ENCODE results near the gene MBNL1. TPM values are rescaled to one million over a fixed set of nuclear protein-coding genes. Genes with fewer than 3 reads are reported as not detected.

MBNL1 gene
- total RNA-seq, 1 experiment from 2014 or later, result 200 TPM

DNA sequence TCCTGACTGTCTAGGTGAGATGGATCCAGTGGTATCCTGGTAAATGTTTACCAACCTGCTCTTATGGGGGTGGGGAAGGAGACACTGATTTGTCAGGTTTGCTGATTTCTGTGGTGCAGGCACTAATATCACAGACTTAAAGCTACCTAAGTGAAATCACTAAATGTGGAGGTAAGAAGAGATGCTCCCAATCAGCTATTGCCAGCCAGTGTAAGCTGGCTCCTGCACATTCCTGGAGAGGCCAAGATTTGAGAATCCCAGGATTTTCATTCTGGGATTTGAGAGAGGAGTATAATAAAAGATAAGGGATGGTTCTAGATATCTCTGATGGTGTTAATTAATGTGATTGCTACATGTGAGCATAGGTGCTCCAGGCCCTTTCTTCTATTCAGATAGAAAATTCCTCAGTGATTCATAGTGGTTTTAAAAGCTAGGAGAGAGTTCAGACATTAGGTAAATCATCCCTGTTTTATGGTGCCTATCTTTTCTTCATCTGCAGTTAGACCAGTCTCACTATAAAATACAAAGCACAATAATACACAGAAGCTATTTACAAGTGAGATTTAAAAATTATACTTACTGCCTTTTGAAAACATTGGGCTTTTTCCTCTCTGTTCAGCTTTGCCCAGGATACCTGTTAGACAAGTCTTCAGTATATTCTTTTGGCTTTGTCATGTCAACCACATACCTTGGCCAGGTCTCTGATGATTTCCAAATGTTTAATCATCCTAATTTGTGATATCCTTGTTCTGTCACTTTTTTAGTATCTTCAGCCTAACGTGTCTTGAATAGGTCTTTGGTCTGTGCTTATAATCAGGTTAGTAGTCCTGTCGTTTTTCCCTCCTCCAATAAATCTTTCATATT lies 90.9 kb downstream of the MBNL1 start:
- ChIA-PET POLR2A (no interaction called here), RAD21 (ENCODE audit: low non-redundant PET in 1 of 2, low total read pairs in 2 of 2, uncharacterized antibody in 2 of 2, unreplicated experiment in 2 of 2) (no interaction called here), CTCF (no interaction called here)
- peaks cover 9% of the 10 kb centered on the region; the same call in 1 of the 2 replicates for H4K20me1 ChIP-seq (ENCODE audit: insufficient read depth)
- intact Hi-C loops (cut with micrococcal nuclease), result no loop called here
- H3K36me3 ChIP-seq (ENCODE audit: control insufficient read depth in 1 of 2, insufficient read depth in 2 of 2, low read length in 2 of 2), result no peaks in the 10 kb centered on the region
- DNase-seq (ENCODE audit: low read depth, low spot score) (no peak), ATAC-seq (peak; percentile 64)
- no peaks in the 10 kb centered on the region for H3K9me3 ChIP-seq (ENCODE audit: control insufficient read depth in 1 of 2, insufficient read depth in 1 of 2, low read depth in 1 of 2, low read length in 2 of 2)
- H3K4me2 ChIP-seq (ENCODE audit: low read length), result 0 out of 2 replicates have a peak overlapping the region, but pooled peaks have one; percentile 15
- H3K27ac ChIP-seq (ENCODE audit: low read depth, low read length), result peak overlapping the region; percentile 3; the same call in 1 of the 2 replicates
- peaks cover 15 to 31% of the 10 kb centered on the region in 2 experiments for H3K4me1 ChIP-seq (ENCODE audit: control insufficient read depth in 1 of 2, insufficient read depth in 2 of 2, low read length in 2 of 2)
- H2AFZ ChIP-seq (ENCODE audit: low read depth, low read length, poor library complexity, severe bottlenecking), result no peak overlapping the region
- no TSS peak for BruUV-seq (replicated peaks)
- peaks cover 98% of the 10 kb centered on the region for H3K79me2 ChIP-seq (ENCODE audit: insufficient read depth, low read length)
- no peak overlapping the region for H3K4me3 ChIP-seq (replicated peaks in 1 of 2; ENCODE audit: low read depth in 1 of 2, low read length in 2 of 2)
- no peaks in the 10 kb centered on the region for H3K27me3 ChIP-seq (ENCODE audit: insufficient read depth, low read length)
- TF ChIP-seq FOSL1 (IDR thresholded peaks at IDR 0.05; ENCODE audit: low read depth), result no peak
- no peak for TF ChIP-seq ZFX (IDR thresholded peaks at IDR 0.05)
- TF ChIP-seq SRF (IDR thresholded peaks at IDR 0.05; ENCODE audit: low read depth), result no peak
- no peak for TF ChIP-seq RAD21 (IDR thresholded peaks at IDR 0.05; ENCODE audit: low read depth)
- TF ChIP-seq, protein P1, sequence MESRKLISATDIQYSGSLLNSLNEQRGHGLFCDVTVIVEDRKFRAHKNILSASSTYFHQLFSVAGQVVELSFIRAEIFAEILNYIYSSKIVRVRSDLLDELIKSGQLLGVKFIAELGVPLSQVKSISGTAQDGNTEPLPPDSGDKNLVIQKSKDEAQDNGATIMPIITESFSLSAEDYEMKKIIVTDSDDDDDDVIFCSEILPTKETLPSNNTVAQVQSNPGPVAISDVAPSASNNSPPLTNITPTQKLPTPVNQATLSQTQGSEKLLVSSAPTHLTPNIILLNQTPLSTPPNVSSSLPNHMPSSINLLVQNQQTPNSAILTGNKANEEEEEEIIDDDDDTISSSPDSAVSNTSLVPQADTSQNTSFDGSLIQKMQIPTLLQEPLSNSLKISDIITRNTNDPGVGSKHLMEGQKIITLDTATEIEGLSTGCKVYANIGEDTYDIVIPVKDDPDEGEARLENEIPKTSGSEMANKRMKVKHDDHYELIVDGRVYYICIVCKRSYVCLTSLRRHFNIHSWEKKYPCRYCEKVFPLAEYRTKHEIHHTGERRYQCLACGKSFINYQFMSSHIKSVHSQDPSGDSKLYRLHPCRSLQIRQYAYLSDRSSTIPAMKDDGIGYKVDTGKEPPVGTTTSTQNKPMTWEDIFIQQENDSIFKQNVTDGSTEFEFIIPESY (IDR thresholded peaks at IDR 0.05; ENCODE audit: extremely low read depth, insufficient replicate concordance, low read length), result no peak
- no peak overlapping the region for H3K9ac ChIP-seq (ENCODE audit: low read length)
- H3K9me2 ChIP-seq (ENCODE audit: insufficient read depth), result no peaks in the 10 kb centered on the region

DNA sequence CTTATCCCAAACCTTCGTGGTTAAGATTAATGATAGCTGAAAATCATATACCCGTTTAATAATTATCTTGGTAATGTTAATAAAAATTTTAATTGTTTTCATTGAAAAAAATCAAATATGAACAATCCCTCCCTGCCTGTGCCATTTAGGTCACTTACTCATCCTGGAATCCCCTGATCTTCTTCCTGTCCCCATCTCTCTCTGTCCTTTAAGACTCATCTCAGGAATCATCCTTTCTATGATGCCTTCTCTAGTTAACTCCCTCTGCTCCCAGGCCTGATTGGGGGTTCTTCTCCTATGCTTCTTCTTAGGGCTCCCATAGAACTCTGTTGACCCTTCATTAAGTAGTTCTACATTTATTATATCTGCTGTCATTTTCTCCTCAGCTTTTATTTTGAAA lies 91.6 kb downstream of the MBNL1 start:
- intact Hi-C loops (cut with micrococcal nuclease), result no loop called here
- ATAC-seq, result no peak
- Histone ChIP-seq H2AFZ (ENCODE audit: low read depth, low read length, poor library complexity, severe bottlenecking) (no peak overlapping the region), H4K20me1 (ENCODE audit: insufficient read depth) (peaks cover 9% of the 10 kb centered on the region; the same call in 1 of the 2 replicates), H3K4me1 (ENCODE audit: control insufficient read depth in 1 of 2, insufficient read depth in 2 of 2, low read length in 2 of 2) (peaks cover 21 to 34% of the 10 kb centered on the region in 2 experiments), H3K4me3 (replicated peaks in 1 of 2; ENCODE audit: low read depth in 1 of 2, low read length in 2 of 2) (no peak overlapping the region), H3K9ac (ENCODE audit: low read length) (no peak overlapping the region), H3K27ac (ENCODE audit: low read depth, low read length) (no peak overlapping the region), H3K27me3 (ENCODE audit: insufficient read depth, low read length) (no peaks in the 10 kb centered on the region), H3K79me2 (ENCODE audit: insufficient read depth, low read length) (peaks cover 98% of the 10 kb centered on the region), H3K36me3 (ENCODE audit: control insufficient read depth in 1 of 2, insufficient read depth in 2 of 2, low read length in 2 of 2) (no peaks in the 10 kb centered on the region), H3K4me2 (ENCODE audit: low read length) (no peak overlapping the region), H3K9me3 (ENCODE audit: control insufficient read depth in 1 of 2, insufficient read depth in 1 of 2, low read depth in 1 of 2, low read length in 2 of 2) (no peaks in the 10 kb centered on the region), H3K9me2 (ENCODE audit: insufficient read depth) (no peaks in the 10 kb centered on the region)
- ChIA-PET POLR2A (no interaction called here), CTCF (no interaction called here), RAD21 (ENCODE audit: low non-redundant PET in 1 of 2, low total read pairs in 2 of 2, uncharacterized antibody in 2 of 2, unreplicated experiment in 2 of 2) (no interaction called here)
- DNase-seq (ENCODE audit: low read depth, low spot score), result no peak
- no TSS peak for BruUV-seq (replicated peaks)
- TF ChIP-seq, protein P1 (IDR thresholded peaks at IDR 0.05; ENCODE audit: extremely low read depth, insufficient replicate concordance, low read length), result no peak
- TF ChIP-seq CEBPB (IDR thresholded peaks at IDR 0.05; ENCODE audit: low read depth), result no peak
- TF ChIP-seq, protein P2, sequence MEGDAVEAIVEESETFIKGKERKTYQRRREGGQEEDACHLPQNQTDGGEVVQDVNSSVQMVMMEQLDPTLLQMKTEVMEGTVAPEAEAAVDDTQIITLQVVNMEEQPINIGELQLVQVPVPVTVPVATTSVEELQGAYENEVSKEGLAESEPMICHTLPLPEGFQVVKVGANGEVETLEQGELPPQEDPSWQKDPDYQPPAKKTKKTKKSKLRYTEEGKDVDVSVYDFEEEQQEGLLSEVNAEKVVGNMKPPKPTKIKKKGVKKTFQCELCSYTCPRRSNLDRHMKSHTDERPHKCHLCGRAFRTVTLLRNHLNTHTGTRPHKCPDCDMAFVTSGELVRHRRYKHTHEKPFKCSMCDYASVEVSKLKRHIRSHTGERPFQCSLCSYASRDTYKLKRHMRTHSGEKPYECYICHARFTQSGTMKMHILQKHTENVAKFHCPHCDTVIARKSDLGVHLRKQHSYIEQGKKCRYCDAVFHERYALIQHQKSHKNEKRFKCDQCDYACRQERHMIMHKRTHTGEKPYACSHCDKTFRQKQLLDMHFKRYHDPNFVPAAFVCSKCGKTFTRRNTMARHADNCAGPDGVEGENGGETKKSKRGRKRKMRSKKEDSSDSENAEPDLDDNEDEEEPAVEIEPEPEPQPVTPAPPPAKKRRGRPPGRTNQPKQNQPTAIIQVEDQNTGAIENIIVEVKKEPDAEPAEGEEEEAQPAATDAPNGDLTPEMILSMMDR (IDR thresholded peaks at IDR 0.05 in 2 of 3, conservative IDR thresholded peaks at IDR 0.05 in 1 of 3; ENCODE audit: borderline replicate concordance in 1 of 3, insufficient read depth in 1 of 3, low read depth in 2 of 3, low read length in 2 of 3), result no peak
- TF ChIP-seq SP1 (IDR thresholded peaks at IDR 0.05; ENCODE audit: low read depth), result no peak
- no peak for TF ChIP-seq YY1 (IDR thresholded peaks at IDR 0.05; ENCODE audit: extremely low read depth, insufficient replicate concordance, low read depth, low read length)
